HT-29 (cell line): ENCODE results near the gene PSD. TPM values are rescaled to one million over a fixed set of nuclear protein-coding genes. Genes with fewer than 3 reads are reported as not detected.
"Not testable (repeated sequence)": the region's sequence is repeated elsewhere in the genome, so short reads cannot be mapped to it uniquely, and the experiment has no call there.

Experiments
- DNase-seq: peaks from one replicate; pipeline ENCODE4 v3.0.0-alpha.2; 2015; ENCODE audit warnings: low spot score
- total RNA-seq: library from RNA; depleted of rRNA; stranded (reverse); fragments of >200 nt; shearing (Covaris generic); gene quantifications from 2 replicates; pipeline ENCODE4 v1.2.3, GENCODE V29; 2014; rRNA removed

The PSD gene
- 0.18 and 0.47 TPM in 2 replicates for total RNA-seq

- DNase-seq, result no peak
Observed at GRCh38 chr10:102418622-102419268, at the start of gene PSD. PSD (minus strand) TSS chr10:102418785; CDS start chr10:102417038, 1,747 bp downstream.

- DNase-seq, result no peak
Observed at GRCh38 chr10:102467971-102468438, 49.4 kb upstream of the PSD start.

GRCh38 chr10:102467318-102467717 is 48.7 kb upstream of the PSD start:
- no peak for DNase-seq

- DNase-seq, result no peak
Observed at GRCh38 chr10:102465466-102465865, 46.9 kb upstream of the PSD start.

GRCh38 chr10:102463983-102464382 is 45.4 kb upstream of the PSD start:
- no peak for DNase-seq

- DNase-seq, result no peak
Observed at GRCh38 chr10:102462512-102463054, 44.0 kb upstream of the PSD start.

- peak; percentile 97 for DNase-seq
Observed at GRCh38 chr10:102461187-102462054, 42.8 kb upstream of the PSD start.

GRCh38 chr10:102460836-102461186 is 42.2 kb upstream of the PSD start:
- no peak for DNase-seq

GRCh38 chr10:102458656-102459055 is 40.1 kb upstream of the PSD start:
- no peak for DNase-seq

GRCh38 chr10:102457591-102458150 is 39.1 kb upstream of the PSD start:
- no peak for DNase-seq

- no peak for DNase-seq
Observed at GRCh38 chr10:102455893-102456471, 37.4 kb upstream of the PSD start.

GRCh38 chr10:102454662-102455487 is 36.3 kb upstream of the PSD start:
- not testable (repeated sequence) for DNase-seq

- DNase-seq, result no peak
Observed at GRCh38 chr10:102453502-102453901, 34.9 kb upstream of the PSD start.

GRCh38 chr10:102452672-102453340 is 34.2 kb upstream of the PSD start:
- DNase-seq, result no peak

GRCh38 chr10:102451105-102451969 is 32.8 kb upstream of the PSD start, which contains the start of gene C10orf95:
C10orf95 (minus strand) TSS chr10:102451543; CDS start chr10:102451093, 450 bp downstream.
- DNase-seq, result peak; percentile 59

- DNase-seq, result peak; percentile 93
Observed at GRCh38 chr10:102450374-102451104, 32.0 kb upstream of the PSD start.

GRCh38 chr10:102450124-102450373 is 31.5 kb upstream of the PSD start:
- no peak for DNase-seq

GRCh38 chr10:102449321-102450123 is 30.9 kb upstream of the PSD start:
- DNase-seq, result peak; percentile 81
